WI38 (cell line): ENCODE results near the gene GATA6.

ENCODE experiments used
- H3K4me3 ChIP-seq: 2 replicates; pipeline ENCODE4 v1.5.1; 2011; ENCODE audit warnings: low read depth, mild to moderate bottlenecking, control low read depth, low read length
- CTCF ChIP-seq: IDR thresholded peaks from 2 replicates; pipeline ENCODE4 v1.5.1; 2012; ENCODE audit warnings: low read depth, mild to moderate bottlenecking, control low read depth, low read length

GATA6 gene

GRCh38 chr18:22228976-22229375 lies 59.6 kb downstream of the GATA6 start:
- H3K4me3 ChIP-seq, result no peak overlapping the region
- no peak for TF ChIP-seq CTCF

- H3K4me3 ChIP-seq, result no peak overlapping the region
- no peak for TF ChIP-seq CTCF
Measured at GRCh38 chr18:22229456-22230124, 60.2 kb downstream of the GATA6 start.

GRCh38 chr18:22230471-22230945 lies 61.1 kb downstream of the GATA6 start:
- no peak overlapping the region for H3K4me3 ChIP-seq
- TF ChIP-seq CTCF, result no peak

- no peak overlapping the region for H3K4me3 ChIP-seq
- no peak for TF ChIP-seq CTCF
Measured at GRCh38 chr18:22233266-22233665, 63.9 kb downstream of the GATA6 start.

GRCh38 chr18:22238036-22238435 lies 68.6 kb downstream of the GATA6 start:
- no peak for TF ChIP-seq CTCF
- H3K4me3 ChIP-seq, result no peak overlapping the region

- TF ChIP-seq CTCF, result no peak
- no peak overlapping the region for H3K4me3 ChIP-seq
Measured at GRCh38 chr18:22238681-22239080, 69.3 kb downstream of the GATA6 start.

- TF ChIP-seq CTCF, result no peak
- H3K4me3 ChIP-seq, result no peak overlapping the region
Measured at GRCh38 chr18:22241921-22242361, 72.6 kb downstream of the GATA6 start.
